Karpas-422 (cell line): Measurements from ENCODE around the gene TOX2. TPM values are rescaled to one million over a fixed set of nuclear protein-coding genes. Genes with fewer than 3 reads are reported as not detected.

Source experiments
- DNase-seq: peaks from one replicate; pipeline ENCODE4 v3.0.0-alpha.2; 2015
- H2AFZ ChIP-seq: fragments of 200-600 bp; sonication (generic); 2 replicates; pipeline ENCODE4 v1.6.1; 2014; ENCODE audit warnings: antibody characterized with exemption, low read length, mixed read lengths
- H3K27ac ChIP-seq: fragments of 200-600 bp; sonication (generic); 2 replicates; pipeline ENCODE4 v1.5.1; 2014; ENCODE audit warnings: mild to moderate bottlenecking, low read length, moderate library complexity
- H3K27me3 ChIP-seq: fragments of 200-600 bp; sonication (generic); 2 replicates; pipeline ENCODE4 v1.6.1; 2014; ENCODE audit warnings: low read length, mixed read lengths
- H3K36me3 ChIP-seq: fragments of 200-600 bp; sonication (generic); 2 replicates; pipeline ENCODE4 v1.6.1; 2014; ENCODE audit warnings: low read length, mixed read lengths; ENCODE audit not compliant: insufficient read depth
- H3K4me1 ChIP-seq: fragments of 200-600 bp; sonication (generic); 2 replicates; pipeline ENCODE4 v1.6.1; 2014; ENCODE audit warnings: mild to moderate bottlenecking, low read length, mixed read lengths
- H3K4me2 ChIP-seq: fragments of 200-600 bp; sonication (generic); 2 replicates; pipeline ENCODE4 v1.6.1; 2014; ENCODE audit warnings: low read length, low read depth, mild to moderate bottlenecking; ENCODE audit not compliant: poor library complexity, severe bottlenecking
- H3K4me3 ChIP-seq: fragments of 200-600 bp; sonication (generic); 2 replicates; pipeline ENCODE4 v1.5.1; 2014; ENCODE audit warnings: mild to moderate bottlenecking, antibody characterized with exemption, low read length, mixed read lengths
- H3K79me2 ChIP-seq: fragments of 200-600 bp; sonication (generic); 2 replicates; pipeline ENCODE4 v1.6.1; 2014; ENCODE audit warnings: mild to moderate bottlenecking, low read length, mixed read lengths
- H3K9ac ChIP-seq: fragments of 200-600 bp; sonication (generic); 2 replicates; pipeline ENCODE4 v1.6.0; 2014; ENCODE audit warnings: low read length
- H3K9me2 ChIP-seq: fragments of 200-600 bp; sonication (generic), shearing (Covaris generic); replicated peaks from 2 replicates; pipeline ENCODE4 v1.6.0; 2014; ENCODE audit warnings: mild to moderate bottlenecking, low read length, moderate library complexity; ENCODE audit not compliant: insufficient read depth
- H3K9me3 ChIP-seq: fragments of 300-700, 200-600 bp; sonication (generic); 2 replicates; pipeline ENCODE4 v1.6.1; 2014; ENCODE audit warnings: low read length, mixed read lengths
- H4K20me1 ChIP-seq: fragments of 200-600 bp; sonication (generic); 2 replicates; pipeline ENCODE4 v1.6.1; 2014; ENCODE audit warnings: mild to moderate bottlenecking, antibody characterized with exemption, low read length, low read depth; ENCODE audit not compliant: insufficient read depth
- total RNA-seq: library from RNA; depleted of rRNA; stranded (reverse); fragments of >200 nt; shearing (Covaris generic); gene quantifications from 2 replicates; pipeline ENCODE4 v1.2.3, GENCODE V29; 2014; ENCODE audit warnings: low replicate concordance

Gene TOX2
- total RNA-seq, 1 experiment from 2014 or later: 42.9 TPM

- peak; percentile 85 for DNase-seq
- Histone ChIP-seq H3K27ac (peak overlapping the region; percentile 99), H3K9me2 (no peaks in the 10 kb centered on the region), H3K4me3 (peak overlapping the region; percentile 22; the same call in 1 of the 2 replicates), H3K9ac (peak overlapping the region; percentile 69), H3K36me3 (no peaks in the 10 kb centered on the region), H3K27me3 (no peaks in the 10 kb centered on the region), H4K20me1 (no peaks in the 10 kb centered on the region), H3K4me1 (peaks cover 85% of the 10 kb centered on the region), H3K9me3 (no peaks in the 10 kb centered on the region), H3K4me2 (peak overlapping the region; percentile 86), H2AFZ (0 out of 2 replicates have a peak overlapping the region, but pooled peaks have one; percentile 8), H3K79me2 (no peaks in the 10 kb centered on the region)
Observed at GRCh38 chr20:43938932-43939761, 24.5 kb downstream of the TOX2 start.

- Histone ChIP-seq H3K27me3 (no peaks in the 10 kb centered on the region), H3K4me2 (peak overlapping the region; percentile 86), H3K9me2 (no peaks in the 10 kb centered on the region), H2AFZ (no peak overlapping the region), H3K79me2 (no peaks in the 10 kb centered on the region), H4K20me1 (no peaks in the 10 kb centered on the region), H3K4me3 (peak overlapping the region; percentile 22; the same call in 1 of the 2 replicates), H3K4me1 (peaks cover 89% of the 10 kb centered on the region), H3K27ac (peak overlapping the region; percentile 99), H3K9me3 (no peaks in the 10 kb centered on the region), H3K9ac (peak overlapping the region; percentile 69), H3K36me3 (no peaks in the 10 kb centered on the region)
- DNase-seq: no peak
Observed at GRCh38 chr20:43939762-43940121, 25.1 kb downstream of the TOX2 start.

GRCh38 chr20:43940518-43941225, 26.0 kb downstream of the TOX2 start:
- H3K4me2 ChIP-seq: peak overlapping the region; percentile 86
- H3K4me3 ChIP-seq: peak overlapping the region; percentile 22; the same call in 1 of the 2 replicates
- H3K9me2 ChIP-seq: no peaks in the 10 kb centered on the region
- no peak overlapping the region for H2AFZ ChIP-seq
- peaks cover under 1% of the 10 kb centered on the region for H3K79me2 ChIP-seq
- H3K36me3 ChIP-seq: no peaks in the 10 kb centered on the region
- H3K4me1 ChIP-seq: peaks cover 98% of the 10 kb centered on the region
- no peaks in the 10 kb centered on the region for H3K9me3 ChIP-seq
- H3K9ac ChIP-seq: peak overlapping the region; percentile 70
- H3K27me3 ChIP-seq: no peaks in the 10 kb centered on the region
- peak overlapping the region; percentile 99 for H3K27ac ChIP-seq
- DNase-seq: peak; percentile 97
- H4K20me1 ChIP-seq: no peaks in the 10 kb centered on the region

GRCh38 chr20:43941476-43942200, 27.0 kb downstream of the TOX2 start:
- H3K4me3 ChIP-seq: peak overlapping the region; percentile 40
- peak overlapping the region; percentile 99 for H3K27ac ChIP-seq
- peaks cover 100% of the 10 kb centered on the region for H3K4me1 ChIP-seq
- H4K20me1 ChIP-seq: no peaks in the 10 kb centered on the region
- no peaks in the 10 kb centered on the region for H3K36me3 ChIP-seq
- H3K4me2 ChIP-seq: peak overlapping the region; percentile 86
- no peaks in the 10 kb centered on the region for H3K27me3 ChIP-seq
- H2AFZ ChIP-seq: no peak overlapping the region; the same call in 1 of the 2 replicates
- peak; percentile 91 for DNase-seq
- H3K9me3 ChIP-seq: no peaks in the 10 kb centered on the region
- no peaks in the 10 kb centered on the region for H3K9me2 ChIP-seq
- peaks cover 10% of the 10 kb centered on the region for H3K79me2 ChIP-seq
- H3K9ac ChIP-seq: peak overlapping the region; percentile 70

- Histone ChIP-seq H3K36me3 (no peaks in the 10 kb centered on the region), H3K9me2 (no peaks in the 10 kb centered on the region), H3K4me1 (peaks cover 100% of the 10 kb centered on the region), H3K27ac (peak overlapping the region; percentile 99), H3K27me3 (no peaks in the 10 kb centered on the region), H2AFZ (no peak overlapping the region), H3K4me2 (peak overlapping the region; percentile 86), H4K20me1 (no peaks in the 10 kb centered on the region), H3K9ac (peak overlapping the region; percentile 70), H3K79me2 (peaks cover 16% of the 10 kb centered on the region), H3K9me3 (no peaks in the 10 kb centered on the region), H3K4me3 (peak overlapping the region; percentile 40)
- DNase-seq: no peak
Observed at GRCh38 chr20:43942201-43942590, 27.5 kb downstream of the TOX2 start.

GRCh38 chr20:43942667-43943285, 28.1 kb downstream of the TOX2 start:
- no peak overlapping the region for H2AFZ ChIP-seq
- H4K20me1 ChIP-seq: no peaks in the 10 kb centered on the region
- H3K27me3 ChIP-seq: no peaks in the 10 kb centered on the region
- H3K79me2 ChIP-seq: peaks cover 21% of the 10 kb centered on the region
- H3K27ac ChIP-seq: peak overlapping the region; percentile 99
- H3K4me3 ChIP-seq: peak overlapping the region; percentile 42
- DNase-seq: peak; percentile 91
- peak overlapping the region; percentile 70 for H3K9ac ChIP-seq
- no peaks in the 10 kb centered on the region for H3K9me3 ChIP-seq
- no peaks in the 10 kb centered on the region for H3K9me2 ChIP-seq
- peak overlapping the region; percentile 86 for H3K4me2 ChIP-seq
- H3K4me1 ChIP-seq: peaks cover 100% of the 10 kb centered on the region
- H3K36me3 ChIP-seq: no peaks in the 10 kb centered on the region

GRCh38 chr20:43943725-43944124, 29.1 kb downstream of the TOX2 start:
- Histone ChIP-seq H3K4me2 (peak overlapping the region; percentile 86), H4K20me1 (no peaks in the 10 kb centered on the region), H3K27ac (peak overlapping the region; percentile 99), H3K9me3 (no peaks in the 10 kb centered on the region), H3K27me3 (no peaks in the 10 kb centered on the region), H3K79me2 (peaks cover 28% of the 10 kb centered on the region), H3K4me3 (peak overlapping the region; percentile 42; the same call in 1 of the 2 replicates), H2AFZ (no peak overlapping the region), H3K9me2 (no peaks in the 10 kb centered on the region), H3K9ac (peak overlapping the region; percentile 91), H3K4me1 (peaks cover 100% of the 10 kb centered on the region), H3K36me3 (no peaks in the 10 kb centered on the region)
- DNase-seq: no peak
